AG09309 (cell line): ENCODE data around the gene SETD4.

ENCODE experiments used
- DNase-seq: peaks from one replicate; pipeline ENCODE4 v3.0.0-alpha.2; 2010; ENCODE audit warnings: low read depth
- H3K4me3 ChIP-seq: 2 replicates; pipeline ENCODE4 v1.5.1; 2011; ENCODE audit warnings: mild to moderate bottlenecking, low read depth, low read length, moderate library complexity; ENCODE audit not compliant: control insufficient read depth
- TF ChIP-seq, protein P1 (sequence below): IDR thresholded peaks from 2 replicates; pipeline ENCODE4 v1.5.1; 2011; ENCODE audit warnings: mild to moderate bottlenecking, low read depth, low read length, inconsistent platforms; ENCODE audit not compliant: insufficient read depth, control insufficient read depth; ENCODE audit errors: missing control alignments

SETD4 gene

GRCh38 chr21:36065497-36066036, 5.2 kb upstream of the SETD4 start:
- DNase-seq = no peak
- TF ChIP-seq, protein P1, sequence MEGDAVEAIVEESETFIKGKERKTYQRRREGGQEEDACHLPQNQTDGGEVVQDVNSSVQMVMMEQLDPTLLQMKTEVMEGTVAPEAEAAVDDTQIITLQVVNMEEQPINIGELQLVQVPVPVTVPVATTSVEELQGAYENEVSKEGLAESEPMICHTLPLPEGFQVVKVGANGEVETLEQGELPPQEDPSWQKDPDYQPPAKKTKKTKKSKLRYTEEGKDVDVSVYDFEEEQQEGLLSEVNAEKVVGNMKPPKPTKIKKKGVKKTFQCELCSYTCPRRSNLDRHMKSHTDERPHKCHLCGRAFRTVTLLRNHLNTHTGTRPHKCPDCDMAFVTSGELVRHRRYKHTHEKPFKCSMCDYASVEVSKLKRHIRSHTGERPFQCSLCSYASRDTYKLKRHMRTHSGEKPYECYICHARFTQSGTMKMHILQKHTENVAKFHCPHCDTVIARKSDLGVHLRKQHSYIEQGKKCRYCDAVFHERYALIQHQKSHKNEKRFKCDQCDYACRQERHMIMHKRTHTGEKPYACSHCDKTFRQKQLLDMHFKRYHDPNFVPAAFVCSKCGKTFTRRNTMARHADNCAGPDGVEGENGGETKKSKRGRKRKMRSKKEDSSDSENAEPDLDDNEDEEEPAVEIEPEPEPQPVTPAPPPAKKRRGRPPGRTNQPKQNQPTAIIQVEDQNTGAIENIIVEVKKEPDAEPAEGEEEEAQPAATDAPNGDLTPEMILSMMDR = no peak
- H3K4me3 ChIP-seq = no peak overlapping the region

GRCh38 chr21:36064085-36064460, 3.7 kb upstream of the SETD4 start:
- no peak overlapping the region for H3K4me3 ChIP-seq
- no peak for DNase-seq
- TF ChIP-seq, protein P1 = no peak

DNA sequence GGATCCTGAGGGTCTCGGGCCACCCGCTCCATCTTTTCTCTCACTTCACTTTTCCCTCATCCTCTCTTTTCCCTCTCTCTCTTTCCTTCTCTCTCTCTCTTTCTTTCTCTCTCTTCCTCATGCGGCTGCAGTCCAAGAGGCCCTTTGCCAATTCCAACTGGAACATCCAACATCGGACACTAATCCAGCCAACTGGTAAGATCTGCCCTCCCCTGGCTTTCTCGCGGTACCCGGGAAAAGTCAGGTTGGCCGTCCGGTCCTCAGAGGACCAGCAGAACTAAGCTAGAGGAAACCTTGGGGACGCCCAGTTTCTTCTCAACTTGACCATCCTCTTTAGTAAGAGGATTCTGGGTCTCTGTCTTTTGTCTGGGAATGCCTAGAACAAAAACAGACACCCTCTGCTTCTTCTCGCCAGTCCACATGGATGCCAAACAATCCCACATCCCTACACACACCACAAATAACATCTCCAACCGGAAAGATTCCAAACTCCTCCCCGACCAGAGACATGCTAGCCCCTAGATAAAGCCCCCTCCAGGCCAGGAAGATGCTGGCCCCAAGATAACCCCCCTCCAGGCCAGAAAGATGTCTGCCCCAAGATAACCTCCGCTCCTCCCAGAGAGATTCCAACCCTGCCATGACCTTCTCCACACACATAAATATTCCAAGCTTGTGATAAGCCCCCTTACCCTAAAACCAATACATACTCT, 3.2 kb upstream of the SETD4 start:
- TF ChIP-seq, protein P1 = no peak
- DNase-seq = no peak

DNA sequence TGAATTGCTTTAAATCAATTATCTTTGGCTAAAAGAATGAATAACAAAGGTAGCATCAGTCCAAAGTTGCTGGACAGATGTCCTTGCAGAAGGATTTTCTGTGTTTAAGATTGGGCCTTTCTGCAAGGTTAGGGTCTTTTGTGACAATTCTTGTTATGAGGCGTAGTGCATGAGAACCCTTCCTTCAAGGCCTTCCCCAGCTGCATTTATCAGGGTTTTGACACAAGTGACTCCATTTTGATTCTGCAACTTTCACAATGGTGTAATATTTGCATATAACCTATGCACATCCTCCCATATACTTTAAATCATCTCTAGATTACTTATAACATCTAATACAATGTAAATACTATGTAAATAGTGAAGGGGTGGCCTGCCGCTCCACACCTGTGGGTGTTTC, 1.1 kb upstream of the SETD4 start:
- DNase-seq = no peak
- TF ChIP-seq, protein P1 = no peak
- H3K4me3 ChIP-seq = no peak overlapping the region

More for the DNA sequence above, 3.2 kb upstream of the SETD4 start:
- no peak overlapping the region for H3K4me3 ChIP-seq

GRCh38 chr21:36059823-36060158, 535 bp downstream of the SETD4 start:
- TF ChIP-seq, protein P1 = no peak

GRCh38 chr21:36055551-36055950, 4.8 kb downstream of the SETD4 start:
- TF ChIP-seq, protein P1 = no peak
- DNase-seq = no peak
- H3K4me3 ChIP-seq = no peak overlapping the region

More at GRCh38 chr21:36059823-36060158, 535 bp downstream of the SETD4 start:
- H3K4me3 ChIP-seq = peak overlapping the region; percentile 85
- DNase-seq = no peak
